Measurements from ENCODE around the gene JUP. TPM values are rescaled to one million over a fixed set of nuclear protein-coding genes. Genes with fewer than 3 reads are reported as not detected.

Gene JUP
- total RNA-seq, 1 experiment from 2014 or later, result 352 TPM

DNA sequence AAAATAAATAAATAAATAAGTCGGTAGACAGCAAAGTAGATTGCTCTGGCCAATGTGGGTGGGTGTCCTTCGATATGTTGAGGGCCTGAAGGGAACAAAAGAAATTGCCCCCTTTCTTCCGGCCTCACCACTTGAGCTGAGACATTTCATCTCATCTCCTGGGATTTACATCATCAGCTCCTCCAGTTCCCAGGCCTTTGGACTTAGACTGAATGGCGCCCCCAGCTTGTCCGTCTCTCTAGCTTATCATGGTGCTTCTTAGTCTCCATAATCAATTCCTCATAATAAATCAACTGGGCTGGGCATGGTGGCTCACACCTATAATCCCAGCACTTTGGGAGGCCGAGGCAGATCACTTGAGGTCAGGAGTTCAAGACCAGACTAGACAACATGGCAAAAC is 38.2 kb downstream of the JUP start:
- Histone ChIP-seq H3K27ac (ENCODE audit: low read length) (no peak overlapping the region), H3K36me3 (ENCODE audit: control insufficient read depth, insufficient read depth, low read length) (no peaks in the 10 kb centered on the region), H3K4me3 (ENCODE audit: low read depth in 2 of 2, low read length in 2 of 2) (no peak overlapping the region), H3K27me3 (ENCODE audit: control insufficient read depth, insufficient read depth, low read length) (no peaks in the 10 kb centered on the region), H3K9me3 (ENCODE audit: control insufficient read depth, insufficient read depth, low read depth, low read length) (no peaks in the 10 kb centered on the region), H3K4me1 (ENCODE audit: control insufficient read depth, insufficient read depth, low read length) (no peaks in the 10 kb centered on the region)
- TF ChIP-seq, protein P1, sequence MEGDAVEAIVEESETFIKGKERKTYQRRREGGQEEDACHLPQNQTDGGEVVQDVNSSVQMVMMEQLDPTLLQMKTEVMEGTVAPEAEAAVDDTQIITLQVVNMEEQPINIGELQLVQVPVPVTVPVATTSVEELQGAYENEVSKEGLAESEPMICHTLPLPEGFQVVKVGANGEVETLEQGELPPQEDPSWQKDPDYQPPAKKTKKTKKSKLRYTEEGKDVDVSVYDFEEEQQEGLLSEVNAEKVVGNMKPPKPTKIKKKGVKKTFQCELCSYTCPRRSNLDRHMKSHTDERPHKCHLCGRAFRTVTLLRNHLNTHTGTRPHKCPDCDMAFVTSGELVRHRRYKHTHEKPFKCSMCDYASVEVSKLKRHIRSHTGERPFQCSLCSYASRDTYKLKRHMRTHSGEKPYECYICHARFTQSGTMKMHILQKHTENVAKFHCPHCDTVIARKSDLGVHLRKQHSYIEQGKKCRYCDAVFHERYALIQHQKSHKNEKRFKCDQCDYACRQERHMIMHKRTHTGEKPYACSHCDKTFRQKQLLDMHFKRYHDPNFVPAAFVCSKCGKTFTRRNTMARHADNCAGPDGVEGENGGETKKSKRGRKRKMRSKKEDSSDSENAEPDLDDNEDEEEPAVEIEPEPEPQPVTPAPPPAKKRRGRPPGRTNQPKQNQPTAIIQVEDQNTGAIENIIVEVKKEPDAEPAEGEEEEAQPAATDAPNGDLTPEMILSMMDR (IDR thresholded peaks at IDR 0.05), result no peak
- TF ChIP-seq TCF7L2 (IDR thresholded peaks at IDR 0.05; ENCODE audit: low read depth, low read length) (no peak), SIN3A (IDR thresholded peaks at IDR 0.05; ENCODE audit: borderline replicate concordance, insufficient read depth, low read depth, low read length) (no peak), POLR2AphosphoS5 (IDR thresholded peaks at IDR 0.05; ENCODE audit: low read depth, low read length) (no peak)
- TF ChIP-seq, protein P2, sequence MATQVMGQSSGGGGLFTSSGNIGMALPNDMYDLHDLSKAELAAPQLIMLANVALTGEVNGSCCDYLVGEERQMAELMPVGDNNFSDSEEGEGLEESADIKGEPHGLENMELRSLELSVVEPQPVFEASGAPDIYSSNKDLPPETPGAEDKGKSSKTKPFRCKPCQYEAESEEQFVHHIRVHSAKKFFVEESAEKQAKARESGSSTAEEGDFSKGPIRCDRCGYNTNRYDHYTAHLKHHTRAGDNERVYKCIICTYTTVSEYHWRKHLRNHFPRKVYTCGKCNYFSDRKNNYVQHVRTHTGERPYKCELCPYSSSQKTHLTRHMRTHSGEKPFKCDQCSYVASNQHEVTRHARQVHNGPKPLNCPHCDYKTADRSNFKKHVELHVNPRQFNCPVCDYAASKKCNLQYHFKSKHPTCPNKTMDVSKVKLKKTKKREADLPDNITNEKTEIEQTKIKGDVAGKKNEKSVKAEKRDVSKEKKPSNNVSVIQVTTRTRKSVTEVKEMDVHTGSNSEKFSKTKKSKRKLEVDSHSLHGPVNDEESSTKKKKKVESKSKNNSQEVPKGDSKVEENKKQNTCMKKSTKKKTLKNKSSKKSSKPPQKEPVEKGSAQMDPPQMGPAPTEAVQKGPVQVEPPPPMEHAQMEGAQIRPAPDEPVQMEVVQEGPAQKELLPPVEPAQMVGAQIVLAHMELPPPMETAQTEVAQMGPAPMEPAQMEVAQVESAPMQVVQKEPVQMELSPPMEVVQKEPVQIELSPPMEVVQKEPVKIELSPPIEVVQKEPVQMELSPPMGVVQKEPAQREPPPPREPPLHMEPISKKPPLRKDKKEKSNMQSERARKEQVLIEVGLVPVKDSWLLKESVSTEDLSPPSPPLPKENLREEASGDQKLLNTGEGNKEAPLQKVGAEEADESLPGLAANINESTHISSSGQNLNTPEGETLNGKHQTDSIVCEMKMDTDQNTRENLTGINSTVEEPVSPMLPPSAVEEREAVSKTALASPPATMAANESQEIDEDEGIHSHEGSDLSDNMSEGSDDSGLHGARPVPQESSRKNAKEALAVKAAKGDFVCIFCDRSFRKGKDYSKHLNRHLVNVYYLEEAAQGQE (IDR thresholded peaks at IDR 0.05; ENCODE audit: insufficient read depth in 1 of 2, low read depth in 2 of 2, low read length in 1 of 2), result no peak
- intact Hi-C loops (cut with micrococcal nuclease; ENCODE audit: unreplicated experiment) (no loop called here), in situ Hi-C loops (cut with HindIII; ENCODE audit: low pct_unique_long_range_greater_than_20kb, low sequenced_read_pairs) (no loop called here)
- no TSS peak for BruUV-seq (replicated peaks)
- no peak for ATAC-seq
- ChIA-PET POLR2A (interaction anchor here (0.7 kb wide), 1 partner anchor 49 kb away, joined by 6 read pairs; no protein-coding TSS in a partner anchor), CTCF (interaction anchor here (0.7 to 1.6 kb wide), 2 partner anchors 44 to 53 kb away, joined by 4 to 14 read pairs; no protein-coding TSS in a partner anchor)
- no peak for DNase-seq (ENCODE audit: low read depth, low spot score)

DNA sequence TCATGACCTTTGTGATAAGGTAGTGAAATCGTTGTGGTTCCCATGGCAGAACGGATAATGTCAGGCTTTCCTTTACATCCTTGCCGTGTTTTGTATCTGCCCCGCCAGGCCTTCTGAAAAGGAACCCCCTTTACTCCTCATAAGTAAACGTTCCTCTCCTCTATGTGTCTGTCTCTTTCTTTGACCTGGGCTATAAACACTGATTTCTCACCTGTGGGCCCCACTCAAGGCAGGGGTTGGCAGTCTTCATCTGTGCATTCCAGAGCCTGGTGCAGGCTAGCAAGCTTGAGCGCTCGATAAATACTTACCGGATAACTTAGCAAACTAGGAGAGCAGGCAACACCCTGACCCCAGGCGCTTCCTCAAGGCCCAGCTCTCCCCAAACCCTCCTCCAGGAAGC is 44.8 kb downstream of the JUP start:
- Histone ChIP-seq H3K4me1 (ENCODE audit: control insufficient read depth, insufficient read depth, low read length) (peaks cover 23% of the 10 kb centered on the region), H3K9me3 (ENCODE audit: control insufficient read depth, insufficient read depth, low read depth, low read length) (no peaks in the 10 kb centered on the region), H3K4me3 (ENCODE audit: low read depth in 2 of 2, low read length in 2 of 2) (no peak overlapping the region), H3K36me3 (ENCODE audit: control insufficient read depth, insufficient read depth, low read length) (no peaks in the 10 kb centered on the region), H3K27ac (ENCODE audit: low read length) (no peak overlapping the region), H3K27me3 (ENCODE audit: control insufficient read depth, insufficient read depth, low read length) (no peaks in the 10 kb centered on the region)
- no peak for ATAC-seq
- no TSS peak for BruUV-seq (replicated peaks)
- intact Hi-C loops (cut with micrococcal nuclease; ENCODE audit: unreplicated experiment), result no loop called here
- ChIA-PET CTCF (no interaction called here), POLR2A (no interaction called here)
- no peak for DNase-seq (ENCODE audit: low read depth, low spot score)
- in situ Hi-C loops (cut with HindIII; ENCODE audit: low pct_unique_long_range_greater_than_20kb, low sequenced_read_pairs), result no loop called here
- TF ChIP-seq SIN3A (IDR thresholded peaks at IDR 0.05; ENCODE audit: borderline replicate concordance, insufficient read depth, low read depth, low read length), result no peak
- TF ChIP-seq TCF7L2 (IDR thresholded peaks at IDR 0.05; ENCODE audit: low read depth, low read length), result no peak
- TF ChIP-seq, protein P2 (IDR thresholded peaks at IDR 0.05; ENCODE audit: insufficient read depth in 1 of 2, low read depth in 2 of 2, low read length in 1 of 2), result no peak
- TF ChIP-seq POLR2AphosphoS5 (IDR thresholded peaks at IDR 0.05; ENCODE audit: low read depth, low read length), result no peak
- TF ChIP-seq, protein P1 (IDR thresholded peaks at IDR 0.05), result no peak
